Effector memory CD8-positive, alpha-beta T cell (primary cell): ENCODE data around the gene CCDC198.

Experiments
- ATAC-seq: fragments of 150-1000 bp; cut with Tn5 transposase; replicated peaks from 2 replicates; pipeline ENCODE4 v1.10.0; 2021; ENCODE audit warnings: mild to moderate bottlenecking, moderate library complexity
- DNase-seq, 3 experiments: peaks; one replicate each; pipeline ENCODE4 v3.0.0; 2021
- H3K27ac Mint-ChIP-seq, 2 donors: one replicate each; pipeline ENCODE4 v1.8.0; 2022; ENCODE audit warnings: mild to moderate bottlenecking in 2 of 2, mixed read lengths in 2 of 2, moderate library complexity in 2 of 2
- H3K27me3 Mint-ChIP-seq, 2 donors: one replicate each; pipeline ENCODE4 v1.8.0; 2022; ENCODE audit warnings: mixed read lengths in 2 of 2
- H3K36me3 Mint-ChIP-seq: one replicate; pipeline ENCODE4 v1.8.0; 2022; ENCODE audit warnings: mild to moderate bottlenecking, moderate library complexity, mixed read lengths; ENCODE audit not compliant: insufficient read depth
- H3K4me1 Mint-ChIP-seq, 2 donors: one replicate each; pipeline ENCODE4 v1.8.0; 2022; ENCODE audit warnings: low read depth in 2 of 2, mixed read lengths in 2 of 2
- H3K4me3 Mint-ChIP-seq, 2 donors: one replicate each; pipeline ENCODE4 v1.8.0; 2022; ENCODE audit warnings: mild to moderate bottlenecking in 2 of 2, mixed read lengths in 2 of 2, moderate library complexity in 2 of 2
- H3K9me3 Mint-ChIP-seq, 2 donors: one replicate each; pipeline ENCODE4 v1.8.0; 2022; ENCODE audit warnings: mixed read lengths in 2 of 2

The CCDC198 gene

DNA sequence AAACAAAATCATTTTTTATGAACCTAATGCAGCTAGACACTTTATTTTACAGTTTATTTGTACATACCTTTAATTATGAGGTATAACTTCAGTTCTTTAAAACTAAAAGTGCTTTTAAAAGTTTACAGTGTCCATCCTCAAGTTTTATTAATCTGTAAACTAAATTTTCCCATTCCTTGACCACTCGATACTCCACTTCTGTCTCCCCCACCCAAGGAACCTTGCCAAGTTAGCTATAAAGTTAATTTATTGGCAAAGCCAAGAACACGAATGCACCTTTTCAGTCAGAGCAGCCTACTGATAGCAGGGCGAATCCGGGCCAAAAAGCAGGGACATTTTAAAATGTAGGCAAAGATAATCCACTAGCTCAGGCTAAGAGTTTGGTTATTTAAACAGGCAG is 73.6 kb downstream of the CCDC198 start:
- Mint-ChIP-seq H3K4me1 (peaks cover 0 to 6% of the 10 kb centered on the region in 2 donors), H3K4me3 (no peak overlapping the region)

More for the DNA sequence above, 73.6 kb downstream of the CCDC198 start:
- DNase-seq (no peak), ATAC-seq (no peak)
- Mint-ChIP-seq H3K36me3 (peaks cover 3% of the 10 kb centered on the region), H3K27ac (no peak overlapping the region), H3K27me3 (peaks cover 0 to 6% of the 10 kb centered on the region in 2 donors), H3K9me3 (no peaks in the 10 kb centered on the region)
